HEK293T (cell line): ENCODE data around the gene XAF1.
"Not testable (repeated sequence)": the region's sequence is repeated elsewhere in the genome, so short reads cannot be mapped to it uniquely, and the experiment has no call there.

Source experiments
- BHLHE40 ChIP-seq: fragments of 450-650 bp; IDR thresholded peaks from 2 replicates; pipeline ENCODE4 v1.6.1; 2016; ENCODE audit warnings: mild to moderate bottlenecking, moderate library complexity, borderline replicate concordance
- CTBP1 ChIP-seq: fragments of 450-650 bp; IDR thresholded peaks from 2 replicates; pipeline ENCODE4 v1.6.1; 2016; ENCODE audit warnings: borderline replicate concordance
- FOXA1 ChIP-seq: fragments of 450-650 bp; IDR thresholded peaks from 2 replicates; pipeline ENCODE4 v1.6.1; 2016; ENCODE audit warnings: mild to moderate bottlenecking
- FOXK2 ChIP-seq: fragments of 450-650 bp; IDR thresholded peaks from 2 replicates; pipeline ENCODE4 v1.6.1; 2016; ENCODE audit warnings: mild to moderate bottlenecking
- FOXM1 ChIP-seq: fragments of 450-650 bp; IDR thresholded peaks from 2 replicates; pipeline ENCODE4 v1.6.1; 2017; ENCODE audit warnings: mild to moderate bottlenecking, borderline replicate concordance
- L3MBTL2 ChIP-seq: fragments of 450-650 bp; conservative IDR thresholded peaks from 2 replicates; pipeline ENCODE4 v1.6.1; 2016; ENCODE audit warnings: mild to moderate bottlenecking
- LEF1 ChIP-seq: fragments of 450-650 bp; IDR thresholded peaks from 2 replicates; pipeline ENCODE4 v1.6.1; 2017; ENCODE audit warnings: mild to moderate bottlenecking, borderline replicate concordance
- NFRKB ChIP-seq: fragments of 450-650 bp; IDR thresholded peaks from 2 replicates; pipeline ENCODE4 v1.6.1; 2016; ENCODE audit warnings: mild to moderate bottlenecking, moderate library complexity
- SP1 ChIP-seq: fragments of 450-650 bp; IDR thresholded peaks from 2 replicates; pipeline ENCODE4 v1.6.1; 2017

GRCh38 chr17:6774906-6775305 lies 19.1 kb downstream of the XAF1 start:
- TF ChIP-seq SP1, FOXM1, BHLHE40, NFRKB, FOXA1, LEF1, L3MBTL2, FOXK2, CTBP1: not testable (repeated sequence)
